Activated CD8-positive, alpha-beta memory T cell treated with anti-CD3 and anti-CD28 coated beads, Interleukin-2, amount 50 U/mL, for 48 hours (primary cell): ENCODE data around the gene GABRR3.

ENCODE experiments used
- DNase-seq: peaks from one replicate; pipeline ENCODE4 v3.0.0-alpha.2; 2020

GABRR3 gene

GRCh38 chr3:97954228-97954827 lies 80.8 kb downstream of the GABRR3 start:
- DNase-seq = no peak

GRCh38 chr3:97952872-97953271 lies 82.2 kb downstream of the GABRR3 start:
- DNase-seq = no peak

GRCh38 chr3:97952280-97952679 lies 82.8 kb downstream of the GABRR3 start:
- no peak for DNase-seq

- DNase-seq = no peak
Measured at GRCh38 chr3:97950360-97950759, 84.8 kb downstream of the GABRR3 start.

GRCh38 chr3:97949743-97950142 lies 85.4 kb downstream of the GABRR3 start:
- no peak for DNase-seq

- DNase-seq = no peak
Measured at GRCh38 chr3:97949110-97949485, 86.0 kb downstream of the GABRR3 start.

GRCh38 chr3:97948351-97949109 lies 86.6 kb downstream of the GABRR3 start:
- DNase-seq = no peak

- DNase-seq = no peak
Measured at GRCh38 chr3:97942801-97943546, 92.1 kb downstream of the GABRR3 start.

- DNase-seq = no peak
Measured at GRCh38 chr3:97940034-97940433, 95.1 kb downstream of the GABRR3 start.

- no peak for DNase-seq
Measured at GRCh38 chr3:97939401-97939800, 95.7 kb downstream of the GABRR3 start.

- no peak for DNase-seq
Measured at GRCh38 chr3:97938444-97938843, 96.7 kb downstream of the GABRR3 start.

GRCh38 chr3:97937205-97937604 lies 97.9 kb downstream of the GABRR3 start:
- DNase-seq = no peak

- DNase-seq = no peak
Measured at GRCh38 chr3:97935842-97936241, 99.3 kb downstream of the GABRR3 start.
